ENCODE measurements around the gene OR10A2. TPM values are rescaled to one million over a fixed set of nuclear protein-coding genes. Genes with fewer than 3 reads are reported as not detected.

The OR10A2 gene
- total RNA-seq, 4 donors from 2014 or later: not detected

DNA sequence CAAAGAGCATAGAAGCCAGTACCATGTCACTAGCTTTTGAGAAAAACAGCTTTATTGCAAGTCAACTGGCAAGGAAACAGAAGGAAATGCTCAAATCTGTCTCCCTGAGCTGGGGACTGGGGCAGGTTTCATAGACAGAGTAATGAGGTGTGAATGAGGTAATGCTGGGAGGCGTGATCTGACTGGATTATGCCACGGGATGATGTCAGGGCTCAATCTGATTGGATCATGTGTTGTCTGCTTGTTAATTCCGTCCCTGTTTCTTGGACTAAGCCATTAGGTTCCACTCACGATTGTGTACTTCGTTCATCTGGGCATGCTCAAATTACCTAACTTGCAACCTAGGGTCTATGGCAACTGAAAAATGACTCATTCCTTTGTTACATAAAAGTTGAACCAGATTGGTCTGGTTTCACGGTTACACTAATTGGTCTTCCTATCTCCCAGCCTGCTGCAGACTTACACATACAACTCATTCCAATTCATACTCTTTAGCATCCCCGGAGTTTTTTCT, 37.6 kb upstream of the OR10A2 start:
- intact Hi-C loops (cut with DNase I): no loop called here

GRCh38 chr11:6828103-6828502, 34.8 kb upstream of the OR10A2 start:
- no peaks in the 10 kb centered on the region for H3K27me3 ChIP-seq
- intact Hi-C loops (cut with DNase I): no loop called here
- WGBS, 2 donors: 78 to 90% methylated on average over 1 of the region's 1 CpG
- no peaks in the 10 kb centered on the region for H3K9me3 ChIP-seq
- no peaks in the 10 kb centered on the region for H3K36me3 ChIP-seq
- TF ChIP-seq POLR2A (IDR thresholded peaks at IDR 0.05): no peak
- TF ChIP-seq, protein P1, sequence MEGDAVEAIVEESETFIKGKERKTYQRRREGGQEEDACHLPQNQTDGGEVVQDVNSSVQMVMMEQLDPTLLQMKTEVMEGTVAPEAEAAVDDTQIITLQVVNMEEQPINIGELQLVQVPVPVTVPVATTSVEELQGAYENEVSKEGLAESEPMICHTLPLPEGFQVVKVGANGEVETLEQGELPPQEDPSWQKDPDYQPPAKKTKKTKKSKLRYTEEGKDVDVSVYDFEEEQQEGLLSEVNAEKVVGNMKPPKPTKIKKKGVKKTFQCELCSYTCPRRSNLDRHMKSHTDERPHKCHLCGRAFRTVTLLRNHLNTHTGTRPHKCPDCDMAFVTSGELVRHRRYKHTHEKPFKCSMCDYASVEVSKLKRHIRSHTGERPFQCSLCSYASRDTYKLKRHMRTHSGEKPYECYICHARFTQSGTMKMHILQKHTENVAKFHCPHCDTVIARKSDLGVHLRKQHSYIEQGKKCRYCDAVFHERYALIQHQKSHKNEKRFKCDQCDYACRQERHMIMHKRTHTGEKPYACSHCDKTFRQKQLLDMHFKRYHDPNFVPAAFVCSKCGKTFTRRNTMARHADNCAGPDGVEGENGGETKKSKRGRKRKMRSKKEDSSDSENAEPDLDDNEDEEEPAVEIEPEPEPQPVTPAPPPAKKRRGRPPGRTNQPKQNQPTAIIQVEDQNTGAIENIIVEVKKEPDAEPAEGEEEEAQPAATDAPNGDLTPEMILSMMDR (IDR thresholded peaks at IDR 0.05): no peak
- H3K4me3 ChIP-seq (replicated peaks in 1 of 3): no peak overlapping the region
- H3K27ac ChIP-seq: no peak overlapping the region
- no peaks in the 10 kb centered on the region for H3K4me1 ChIP-seq
- DNase-seq: no peak

More for the DNA sequence above, 37.6 kb upstream of the OR10A2 start:
- no peaks in the 10 kb centered on the region for H3K4me1 ChIP-seq
- no peak overlapping the region for H3K4me3 ChIP-seq (replicated peaks in 1 of 3)
- WGBS, 2 donors: 70 to 89% methylated on average over 7 of the region's 7 CpGs
- H3K27me3 ChIP-seq: no peaks in the 10 kb centered on the region
- TF ChIP-seq, protein P1 (IDR thresholded peaks at IDR 0.05): no peak
- no peak for TF ChIP-seq POLR2A (IDR thresholded peaks at IDR 0.05)
- H3K36me3 ChIP-seq: no peaks in the 10 kb centered on the region
- no peaks in the 10 kb centered on the region for H3K9me3 ChIP-seq
- no peak for DNase-seq
- no peak overlapping the region for H3K27ac ChIP-seq

DNA sequence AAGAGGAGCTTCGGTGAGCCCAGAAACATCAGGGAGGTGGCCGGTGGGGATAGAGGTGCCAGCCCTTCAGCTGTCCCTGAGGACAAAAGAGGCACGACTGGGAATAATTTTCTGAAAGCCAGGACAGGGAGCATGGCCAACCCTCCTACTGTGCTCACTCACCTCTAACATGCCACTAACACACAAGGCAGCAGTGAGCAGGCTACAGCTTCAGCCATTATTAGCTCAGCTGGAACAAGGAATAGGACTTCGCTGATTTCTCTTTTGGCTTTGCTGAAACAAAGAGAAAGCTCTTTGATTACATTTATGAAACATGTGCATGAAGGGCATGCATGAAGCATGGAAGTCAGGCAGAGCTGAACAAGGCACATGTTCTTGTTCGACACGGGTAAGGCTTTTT, 29.5 kb upstream of the OR10A2 start:
- 74 to 78% methylated on average over 6 of the region's 6 CpGs for WGBS, 2 donors
- intact Hi-C loops (cut with DNase I): no loop called here

GRCh38 chr11:6834021-6834420, 28.8 kb upstream of the OR10A2 start:
- Histone ChIP-seq H3K4me1 (no peaks in the 10 kb centered on the region), H3K27me3 (no peaks in the 10 kb centered on the region), H3K9me3 (no peaks in the 10 kb centered on the region), H3K4me3 (replicated peaks in 1 of 3) (no peak overlapping the region), H3K27ac (no peak overlapping the region), H3K36me3 (no peaks in the 10 kb centered on the region)
- DNase-seq: no peak
- WGBS, 2 donors: 77 to 78% methylated on average over 1 of the region's 1 CpG
- TF ChIP-seq, protein P1 (IDR thresholded peaks at IDR 0.05): no peak
- TF ChIP-seq POLR2A (IDR thresholded peaks at IDR 0.05): no peak
- intact Hi-C loops (cut with DNase I): no loop called here

More for the DNA sequence above, 29.5 kb upstream of the OR10A2 start:
- no peaks in the 10 kb centered on the region for H3K36me3 ChIP-seq
- TF ChIP-seq POLR2A (IDR thresholded peaks at IDR 0.05): no peak
- TF ChIP-seq, protein P1 (IDR thresholded peaks at IDR 0.05): no peak
- H3K4me1 ChIP-seq: no peaks in the 10 kb centered on the region
- no peaks in the 10 kb centered on the region for H3K27me3 ChIP-seq
- no peak overlapping the region for H3K27ac ChIP-seq
- no peaks in the 10 kb centered on the region for H3K9me3 ChIP-seq
- H3K4me3 ChIP-seq (replicated peaks in 1 of 3): no peak overlapping the region
- DNase-seq: no peak

DNA sequence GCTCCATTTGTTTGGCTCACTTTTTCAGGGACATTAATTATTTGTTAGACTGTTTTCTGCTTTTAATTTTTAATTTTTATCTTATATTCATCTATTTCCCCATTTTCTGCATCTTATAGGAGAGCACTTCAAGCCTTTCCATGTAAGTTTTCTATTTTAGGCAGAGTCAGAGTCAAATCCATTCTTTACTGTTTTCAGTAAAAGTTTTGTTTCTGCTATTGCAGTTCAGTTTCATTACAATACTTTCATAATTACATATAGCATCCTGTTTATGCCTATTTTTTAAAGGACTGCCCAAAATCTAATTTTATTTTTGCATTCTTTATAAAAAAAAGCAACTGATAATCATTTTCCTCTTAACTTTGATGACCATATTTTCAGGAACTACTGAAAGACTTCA, 21.2 kb upstream of the OR10A2 start:
- Histone ChIP-seq H3K4me3 (replicated peaks in 1 of 3) (no peak overlapping the region), H3K9me3 (no peaks in the 10 kb centered on the region), H3K4me1 (no peaks in the 10 kb centered on the region), H3K36me3 (no peaks in the 10 kb centered on the region), H3K27me3 (no peaks in the 10 kb centered on the region), H3K27ac (no peak overlapping the region)
- DNase-seq: no peak
- intact Hi-C loops (cut with DNase I): no loop called here
- TF ChIP-seq, protein P1 (IDR thresholded peaks at IDR 0.05): no peak
- TF ChIP-seq POLR2A (IDR thresholded peaks at IDR 0.05): no peak

Data from thyroid gland (tissue), 4 donors.